HAP-1 (cell line): Measurements from ENCODE around the gene HSD11B2.

Experiments
- DNase-seq, 2 experiments: peaks; one replicate each; pipeline ENCODE4 v3.0.0-alpha.2; 2016 to 2020; ENCODE audit warnings: low spot score in 2 of 2
- H3K27me3 ChIP-seq: fragments of 250-450 bp; sonication (Bioruptor Pico); 2 replicates; pipeline ENCODE4 v1.5.1; 2020; ENCODE audit warnings: low read depth, mild to moderate bottlenecking, moderate library complexity
- H3K36me3 ChIP-seq: fragments of 250-450 bp; sonication (Bioruptor Pico); replicated peaks from 2 replicates; pipeline ENCODE4 v1.5.1; 2020; ENCODE audit warnings: mild to moderate bottlenecking
- H3K4me1 ChIP-seq: fragments of 250-450 bp; sonication (Bioruptor Pico); 2 replicates; pipeline ENCODE4 v1.5.1; 2020; ENCODE audit warnings: mild to moderate bottlenecking
- H3K4me3 ChIP-seq: fragments of 250-450 bp; sonication (Bioruptor Pico); 2 replicates; pipeline ENCODE4 v1.5.1; 2020; ENCODE audit warnings: mild to moderate bottlenecking, moderate library complexity
- H3K9me3 ChIP-seq: fragments of 250-450 bp; sonication (Bioruptor Pico); 2 replicates; pipeline ENCODE4 v1.5.1; 2020; ENCODE audit warnings: mild to moderate bottlenecking, moderate library complexity
- in situ Hi-C: fragments of 300-500 bp; cut with MboI; formaldehyde crosslinking; loops from 3 replicates; pipeline ENCODE4 v1.14.3; 2020; ENCODE audit warnings: low sequenced_read_pairs, inconsistent platforms, mixed read lengths

HSD11B2 gene

DNA sequence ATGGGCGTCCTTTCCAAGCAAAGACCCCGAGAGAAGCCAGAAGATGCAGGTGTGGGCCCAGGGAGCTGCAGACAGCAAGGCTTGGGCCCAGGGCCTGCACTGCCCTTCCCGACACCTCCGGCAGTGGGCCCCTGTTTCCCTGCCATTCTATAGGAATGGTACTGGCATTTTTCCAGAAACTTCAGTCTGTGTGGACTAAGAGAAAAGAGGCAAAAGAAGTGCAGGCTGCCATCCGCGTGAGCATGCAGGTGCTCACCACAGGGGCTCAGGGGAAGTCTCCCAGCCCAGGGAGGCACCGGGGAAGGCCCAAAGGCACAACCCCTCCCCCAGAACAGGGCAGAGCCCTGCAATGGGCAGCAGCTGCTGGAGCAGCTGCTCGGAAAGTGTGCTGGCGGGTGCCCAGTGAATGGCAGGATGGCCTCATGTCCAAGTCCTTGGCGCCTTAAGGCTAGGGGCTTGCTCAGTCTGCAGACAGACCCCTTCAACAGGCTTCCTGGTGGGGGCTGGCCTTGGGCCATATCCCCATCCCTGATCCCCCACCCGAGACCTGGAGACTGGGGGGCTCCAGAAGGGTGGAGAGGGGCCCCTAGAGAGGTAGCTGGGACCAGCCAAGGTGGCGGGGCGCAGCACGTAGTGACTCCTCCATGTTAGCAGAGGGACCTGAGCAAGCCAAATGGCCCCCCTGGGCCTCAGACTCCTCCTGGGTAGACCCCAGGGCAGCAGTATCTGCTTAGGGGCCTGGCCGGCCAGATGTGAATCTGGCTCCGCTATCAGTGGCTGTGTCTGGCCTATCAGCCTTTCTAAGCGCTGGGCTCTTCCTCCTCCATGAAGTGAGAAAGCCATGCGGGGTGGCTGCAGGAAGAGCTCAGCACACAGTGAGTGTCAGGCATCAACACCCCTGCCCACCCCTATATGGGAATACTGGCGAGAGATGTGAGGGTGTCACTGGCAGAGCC is 30.9 kb upstream of the HSD11B2 start:
- H3K27me3 ChIP-seq = no peaks in the 10 kb centered on the region
- no peak for DNase-seq
- H3K36me3 ChIP-seq = no peaks in the 10 kb centered on the region
- in situ Hi-C loops = no loop called here
- no peaks in the 10 kb centered on the region for H3K9me3 ChIP-seq
- H3K4me3 ChIP-seq = no peak overlapping the region
- peaks cover 15% of the 10 kb centered on the region for H3K4me1 ChIP-seq

- peaks cover 10% of the 10 kb centered on the region for H3K4me1 ChIP-seq
- H3K4me3 ChIP-seq = no peak overlapping the region
- in situ Hi-C loops = no loop called here
- H3K9me3 ChIP-seq = no peaks in the 10 kb centered on the region
- no peaks in the 10 kb centered on the region for H3K36me3 ChIP-seq
- no peaks in the 10 kb centered on the region for H3K27me3 ChIP-seq
- DNase-seq = no peak
These were observed 30.0 kb upstream of the HSD11B2 start for GRCh38 chr16:67400901-67401300.

DNA sequence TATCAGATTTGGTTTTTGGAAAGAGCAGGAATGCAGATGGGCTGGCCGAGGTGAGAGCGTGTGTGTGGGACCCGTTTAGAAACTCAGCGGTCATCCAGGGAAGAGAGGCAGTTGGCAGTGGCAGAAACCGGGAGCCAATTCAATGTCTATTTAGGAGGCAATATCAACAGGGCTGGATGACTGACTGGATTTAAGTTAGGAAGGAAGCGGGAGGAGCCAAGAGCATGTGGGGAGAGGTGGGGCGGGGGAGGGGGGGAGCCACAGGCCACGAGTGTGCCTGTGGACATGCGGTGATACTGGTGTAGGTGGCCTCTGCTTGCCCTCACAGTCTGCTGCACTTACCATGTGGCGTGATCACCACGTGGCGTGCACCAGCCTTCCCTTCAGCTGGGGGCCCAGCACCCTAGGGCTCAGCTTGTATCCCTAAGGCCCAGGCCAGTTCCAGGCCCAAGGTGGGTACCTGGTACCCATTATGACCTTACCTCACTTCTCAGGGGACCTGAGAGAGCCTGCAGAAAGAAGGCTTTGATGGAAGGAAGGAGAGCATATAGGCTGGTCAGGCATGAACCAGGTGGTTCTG is 26.9 kb upstream of the HSD11B2 start:
- Histone ChIP-seq H3K4me3 (no peak overlapping the region), H3K4me1 (no peaks in the 10 kb centered on the region), H3K9me3 (no peaks in the 10 kb centered on the region), H3K27me3 (no peaks in the 10 kb centered on the region), H3K36me3 (no peaks in the 10 kb centered on the region)
- in situ Hi-C loops = no loop called here
- no peak for DNase-seq

GRCh38 chr16:67404740-67405226 is 26.1 kb upstream of the HSD11B2 start:
- DNase-seq = no peak
- Histone ChIP-seq H3K4me1 (no peaks in the 10 kb centered on the region), H3K4me3 (no peak overlapping the region), H3K9me3 (no peaks in the 10 kb centered on the region), H3K27me3 (no peaks in the 10 kb centered on the region), H3K36me3 (no peaks in the 10 kb centered on the region)
- in situ Hi-C loops = no loop called here

DNA sequence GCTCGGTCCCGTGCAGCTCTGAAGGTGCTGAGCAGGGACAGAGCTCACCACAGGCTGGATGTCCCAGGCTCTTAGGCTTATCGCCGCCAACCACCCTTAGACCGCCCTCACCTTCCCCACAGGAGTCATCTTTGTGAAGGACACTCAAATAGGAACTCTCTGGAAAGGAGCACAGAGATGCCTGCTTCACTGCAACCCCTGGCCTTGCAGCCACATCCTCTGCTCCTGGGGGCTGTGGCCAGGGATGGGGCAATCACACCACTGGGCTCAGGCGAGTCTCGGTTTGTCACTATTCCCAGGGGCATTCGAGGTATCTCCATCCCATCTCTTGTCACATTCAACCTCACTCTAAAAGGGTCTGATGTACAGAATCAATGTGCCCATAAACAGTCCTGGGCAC is 25.6 kb upstream of the HSD11B2 start:
- H3K4me3 ChIP-seq = no peak overlapping the region
- no peaks in the 10 kb centered on the region for H3K4me1 ChIP-seq
- no peaks in the 10 kb centered on the region for H3K9me3 ChIP-seq
- H3K27me3 ChIP-seq = no peaks in the 10 kb centered on the region
- in situ Hi-C loops = no loop called here
- DNase-seq = no peak
- no peaks in the 10 kb centered on the region for H3K36me3 ChIP-seq

DNA sequence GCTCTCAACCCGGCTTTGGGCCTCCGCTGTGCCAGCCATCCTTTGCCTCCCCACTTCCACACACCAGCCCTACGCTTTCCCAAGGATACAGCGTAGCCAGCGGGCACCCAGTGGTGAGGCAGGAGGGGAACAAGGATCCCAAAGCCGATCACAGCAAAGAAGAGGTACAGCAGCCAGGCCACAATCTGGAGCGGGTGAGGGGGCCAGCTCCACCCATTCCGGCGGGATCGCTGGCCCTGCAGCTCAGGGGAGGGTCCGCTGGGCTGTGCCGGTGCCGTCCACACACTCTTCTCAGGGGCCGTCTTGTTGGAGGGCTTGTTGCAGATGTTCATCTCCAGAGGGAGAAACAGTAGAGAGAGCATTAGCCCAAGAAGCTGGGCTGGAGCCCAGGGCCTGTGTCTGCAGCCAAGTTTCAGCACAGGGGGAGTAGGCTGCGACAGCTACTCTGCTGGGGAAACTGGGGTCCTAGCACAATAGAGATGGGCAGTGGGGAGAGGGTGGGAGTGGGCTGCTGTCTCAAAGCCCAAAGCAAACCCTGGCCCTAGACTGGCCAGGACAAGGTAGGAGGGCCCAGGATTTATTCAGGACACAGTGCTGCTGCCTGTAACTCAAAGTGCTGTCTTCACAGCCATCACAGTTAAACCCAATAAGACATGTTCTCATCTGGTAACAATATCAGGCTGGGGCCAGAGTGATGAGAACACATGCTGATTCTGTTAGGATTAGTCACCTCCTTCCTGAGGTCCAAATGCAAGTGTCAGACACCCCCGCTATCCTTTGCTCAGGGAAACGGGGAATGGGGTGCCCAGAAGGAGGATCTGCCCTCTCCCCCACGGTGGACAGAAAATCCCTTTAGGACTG is 24.6 kb upstream of the HSD11B2 start:
- no peaks in the 10 kb centered on the region for H3K4me1 ChIP-seq
- no peaks in the 10 kb centered on the region for H3K9me3 ChIP-seq
- in situ Hi-C loops = no loop called here
- no peaks in the 10 kb centered on the region for H3K36me3 ChIP-seq
- DNase-seq = no peak
- H3K4me3 ChIP-seq = no peak overlapping the region
- H3K27me3 ChIP-seq = no peaks in the 10 kb centered on the region

DNA sequence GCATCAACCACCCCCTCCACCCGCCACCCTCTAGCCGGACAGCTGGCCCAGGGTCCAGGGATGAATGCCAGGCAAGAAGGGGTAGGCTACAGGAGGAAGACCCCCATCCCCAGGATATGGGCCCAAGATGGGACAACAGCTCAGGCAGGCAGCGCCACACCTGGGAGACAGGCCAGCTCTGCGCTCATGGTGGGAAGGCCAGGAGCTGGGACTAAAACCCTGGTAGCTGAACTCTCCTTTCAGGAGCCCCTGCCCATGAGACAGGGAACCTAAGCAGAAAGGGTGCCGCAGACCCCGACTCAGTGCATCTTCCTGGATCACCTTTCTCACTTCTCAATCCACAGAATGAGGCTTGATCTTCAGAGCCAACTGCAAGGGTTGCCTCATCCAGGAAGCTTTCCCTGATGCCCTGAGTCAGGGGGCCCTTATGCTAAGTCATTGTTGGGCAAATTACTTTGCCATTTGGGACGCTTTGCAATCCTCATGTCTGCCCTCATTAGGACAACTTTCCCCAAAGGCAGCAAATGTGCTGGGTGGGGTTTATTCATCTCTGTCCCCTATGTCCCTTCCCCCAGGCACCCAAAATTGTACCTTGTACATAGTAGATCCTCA is 23.6 kb upstream of the HSD11B2 start:
- DNase-seq = no peak
- Histone ChIP-seq H3K36me3 (no peaks in the 10 kb centered on the region), H3K4me1 (no peaks in the 10 kb centered on the region), H3K27me3 (no peaks in the 10 kb centered on the region), H3K9me3 (no peaks in the 10 kb centered on the region), H3K4me3 (no peak overlapping the region)
- in situ Hi-C loops = no loop called here

- DNase-seq = no peak
- in situ Hi-C loops = no loop called here
- Histone ChIP-seq H3K4me1 (no peaks in the 10 kb centered on the region), H3K27me3 (no peaks in the 10 kb centered on the region), H3K4me3 (no peak overlapping the region), H3K9me3 (no peaks in the 10 kb centered on the region), H3K36me3 (no peaks in the 10 kb centered on the region)
These were observed 23.0 kb upstream of the HSD11B2 start for GRCh38 chr16:67407788-67408452.

- Histone ChIP-seq H3K4me1 (peaks cover 6% of the 10 kb centered on the region), H3K27me3 (no peaks in the 10 kb centered on the region), H3K9me3 (no peaks in the 10 kb centered on the region), H3K4me3 (no peak overlapping the region), H3K36me3 (no peaks in the 10 kb centered on the region)
- no peak for DNase-seq
- in situ Hi-C loops = no loop called here
These were observed 21.3 kb upstream of the HSD11B2 start for GRCh38 chr16:67409631-67410030.

DNA sequence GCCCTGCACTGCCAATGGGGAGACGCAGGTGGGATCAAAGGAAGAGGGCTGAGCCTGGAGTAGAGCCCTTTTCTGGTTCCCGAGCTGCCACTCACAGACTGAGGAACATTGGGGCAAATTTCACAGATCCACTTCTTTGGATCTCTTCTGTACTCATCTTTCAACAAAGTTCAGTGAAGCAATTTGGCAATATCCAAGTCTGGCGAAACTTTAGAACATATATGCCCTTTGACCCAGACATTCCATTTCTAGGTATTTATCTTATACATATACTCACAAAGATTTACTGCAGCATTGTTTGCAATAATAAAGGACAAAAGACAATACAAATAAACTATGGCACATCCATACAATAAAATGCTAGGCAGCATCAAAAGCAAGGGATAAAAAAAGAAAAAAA is 19.6 kb upstream of the HSD11B2 start:
- Histone ChIP-seq H3K27me3 (no peaks in the 10 kb centered on the region), H3K36me3 (no peaks in the 10 kb centered on the region), H3K4me1 (peaks cover 8% of the 10 kb centered on the region), H3K9me3 (no peaks in the 10 kb centered on the region), H3K4me3 (no peak overlapping the region)
- DNase-seq = no peak
- in situ Hi-C loops = no loop called here

DNA sequence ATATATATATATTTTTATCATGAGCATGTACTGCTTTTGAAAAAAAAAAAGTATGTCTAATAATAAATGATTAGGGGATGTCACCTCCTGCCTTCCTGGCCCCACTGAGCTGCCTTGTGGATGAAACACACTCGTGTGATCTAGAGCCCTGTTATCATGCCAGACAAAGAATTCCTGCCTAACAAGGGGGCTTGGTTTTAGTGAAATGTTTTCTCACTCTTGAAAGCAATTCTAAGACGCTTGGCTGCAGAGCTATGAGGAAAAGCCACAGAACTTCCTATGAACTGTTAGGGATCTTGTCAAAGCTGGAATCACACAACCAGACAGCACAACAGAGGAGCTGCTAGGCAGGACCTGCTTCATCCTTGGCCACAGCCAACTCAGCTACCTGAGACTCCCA is 18.6 kb upstream of the HSD11B2 start:
- in situ Hi-C loops = no loop called here
- Histone ChIP-seq H3K4me3 (no peak overlapping the region), H3K36me3 (no peaks in the 10 kb centered on the region), H3K9me3 (no peaks in the 10 kb centered on the region), H3K27me3 (no peaks in the 10 kb centered on the region), H3K4me1 (peaks cover 13% of the 10 kb centered on the region)
- no peak for DNase-seq

DNA sequence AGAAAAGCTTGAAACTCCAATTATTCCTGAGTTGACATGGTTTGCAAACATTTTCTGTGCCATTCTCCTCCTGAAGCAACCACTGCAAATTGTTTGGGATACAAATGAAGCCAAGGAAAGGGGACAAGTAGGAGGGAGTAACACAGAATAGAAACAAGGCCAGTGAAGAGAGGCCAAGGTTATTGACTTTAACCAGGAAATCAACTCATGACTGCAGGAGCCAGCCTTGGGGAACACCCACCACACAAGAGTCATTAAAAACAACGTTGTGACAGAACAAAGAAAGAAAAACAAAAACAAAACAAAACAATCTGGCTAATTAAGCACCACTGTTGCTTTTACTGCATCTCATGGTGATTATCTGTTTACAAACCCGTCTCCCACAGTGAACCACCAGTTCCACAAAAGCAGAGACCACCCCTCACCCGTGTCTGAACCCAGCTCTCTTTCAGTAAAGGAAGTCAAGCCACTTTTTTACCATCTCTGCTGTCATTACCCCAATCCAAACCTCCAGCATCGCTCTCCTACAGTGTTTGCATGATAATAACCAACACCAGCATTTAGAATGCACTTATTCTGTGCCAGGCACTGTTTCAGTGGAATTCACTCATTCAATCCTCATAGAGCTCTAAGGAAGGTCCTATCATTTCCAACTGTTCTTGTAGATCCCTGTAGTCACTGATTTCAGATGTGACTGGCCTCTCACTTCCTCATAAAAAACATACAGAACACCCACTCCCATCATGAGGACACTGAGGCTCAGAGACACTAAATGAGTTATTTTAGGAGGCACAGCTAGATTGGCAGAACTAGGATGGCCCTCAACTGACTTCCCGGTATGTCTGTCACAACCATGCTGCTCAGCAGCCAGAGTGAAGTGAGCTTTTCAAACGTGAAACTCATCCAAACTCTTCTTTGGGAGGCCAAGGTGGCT is 16.7 kb upstream of the HSD11B2 start:
- H3K4me1 ChIP-seq = peaks cover 13% of the 10 kb centered on the region
- in situ Hi-C loops = no loop called here
- no peak overlapping the region for H3K4me3 ChIP-seq
- H3K27me3 ChIP-seq = no peaks in the 10 kb centered on the region
- no peaks in the 10 kb centered on the region for H3K36me3 ChIP-seq
- H3K9me3 ChIP-seq = no peaks in the 10 kb centered on the region
- DNase-seq = no peak
